Measurements from ENCODE around the gene AFF1.

DNA sequence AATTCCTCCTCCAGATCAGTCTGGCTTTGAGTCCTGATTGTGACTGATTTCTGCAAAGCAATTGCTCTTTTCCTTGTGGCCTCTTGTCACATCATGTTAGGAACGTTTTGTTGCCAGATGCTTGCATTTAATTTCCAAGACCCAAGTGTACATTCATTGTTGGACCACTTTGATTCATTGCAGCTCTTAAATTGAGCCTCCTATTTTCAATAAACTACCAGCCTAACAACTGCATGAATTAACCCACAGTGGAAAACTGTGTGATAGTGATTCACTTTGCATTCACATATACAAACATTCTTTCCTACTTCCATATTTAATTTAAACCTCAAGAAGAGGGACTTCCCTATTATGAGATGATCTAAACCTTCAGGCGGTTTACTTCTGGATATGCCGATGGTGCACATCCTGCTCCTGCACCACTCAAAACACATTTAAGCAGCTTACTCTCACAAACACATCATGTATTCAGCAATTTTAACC is 118.4 kb downstream of the AFF1 start:
- TF ChIP-seq, protein P1, sequence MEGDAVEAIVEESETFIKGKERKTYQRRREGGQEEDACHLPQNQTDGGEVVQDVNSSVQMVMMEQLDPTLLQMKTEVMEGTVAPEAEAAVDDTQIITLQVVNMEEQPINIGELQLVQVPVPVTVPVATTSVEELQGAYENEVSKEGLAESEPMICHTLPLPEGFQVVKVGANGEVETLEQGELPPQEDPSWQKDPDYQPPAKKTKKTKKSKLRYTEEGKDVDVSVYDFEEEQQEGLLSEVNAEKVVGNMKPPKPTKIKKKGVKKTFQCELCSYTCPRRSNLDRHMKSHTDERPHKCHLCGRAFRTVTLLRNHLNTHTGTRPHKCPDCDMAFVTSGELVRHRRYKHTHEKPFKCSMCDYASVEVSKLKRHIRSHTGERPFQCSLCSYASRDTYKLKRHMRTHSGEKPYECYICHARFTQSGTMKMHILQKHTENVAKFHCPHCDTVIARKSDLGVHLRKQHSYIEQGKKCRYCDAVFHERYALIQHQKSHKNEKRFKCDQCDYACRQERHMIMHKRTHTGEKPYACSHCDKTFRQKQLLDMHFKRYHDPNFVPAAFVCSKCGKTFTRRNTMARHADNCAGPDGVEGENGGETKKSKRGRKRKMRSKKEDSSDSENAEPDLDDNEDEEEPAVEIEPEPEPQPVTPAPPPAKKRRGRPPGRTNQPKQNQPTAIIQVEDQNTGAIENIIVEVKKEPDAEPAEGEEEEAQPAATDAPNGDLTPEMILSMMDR (IDR thresholded peaks at IDR 0.05; ENCODE audit: low read depth, low read length, missing input control): no peak
- TF ChIP-seq HNF4A (conservative IDR thresholded peaks at IDR 0.05): no peak
- TF ChIP-seq, protein P2, sequence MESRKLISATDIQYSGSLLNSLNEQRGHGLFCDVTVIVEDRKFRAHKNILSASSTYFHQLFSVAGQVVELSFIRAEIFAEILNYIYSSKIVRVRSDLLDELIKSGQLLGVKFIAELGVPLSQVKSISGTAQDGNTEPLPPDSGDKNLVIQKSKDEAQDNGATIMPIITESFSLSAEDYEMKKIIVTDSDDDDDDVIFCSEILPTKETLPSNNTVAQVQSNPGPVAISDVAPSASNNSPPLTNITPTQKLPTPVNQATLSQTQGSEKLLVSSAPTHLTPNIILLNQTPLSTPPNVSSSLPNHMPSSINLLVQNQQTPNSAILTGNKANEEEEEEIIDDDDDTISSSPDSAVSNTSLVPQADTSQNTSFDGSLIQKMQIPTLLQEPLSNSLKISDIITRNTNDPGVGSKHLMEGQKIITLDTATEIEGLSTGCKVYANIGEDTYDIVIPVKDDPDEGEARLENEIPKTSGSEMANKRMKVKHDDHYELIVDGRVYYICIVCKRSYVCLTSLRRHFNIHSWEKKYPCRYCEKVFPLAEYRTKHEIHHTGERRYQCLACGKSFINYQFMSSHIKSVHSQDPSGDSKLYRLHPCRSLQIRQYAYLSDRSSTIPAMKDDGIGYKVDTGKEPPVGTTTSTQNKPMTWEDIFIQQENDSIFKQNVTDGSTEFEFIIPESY (IDR thresholded peaks at IDR 0.05): no peak
- TF ChIP-seq JUND (IDR thresholded peaks at IDR 0.05): no peak
- no peak for TF ChIP-seq RAD21 (IDR thresholded peaks at IDR 0.05)
- TF ChIP-seq, protein P3, sequence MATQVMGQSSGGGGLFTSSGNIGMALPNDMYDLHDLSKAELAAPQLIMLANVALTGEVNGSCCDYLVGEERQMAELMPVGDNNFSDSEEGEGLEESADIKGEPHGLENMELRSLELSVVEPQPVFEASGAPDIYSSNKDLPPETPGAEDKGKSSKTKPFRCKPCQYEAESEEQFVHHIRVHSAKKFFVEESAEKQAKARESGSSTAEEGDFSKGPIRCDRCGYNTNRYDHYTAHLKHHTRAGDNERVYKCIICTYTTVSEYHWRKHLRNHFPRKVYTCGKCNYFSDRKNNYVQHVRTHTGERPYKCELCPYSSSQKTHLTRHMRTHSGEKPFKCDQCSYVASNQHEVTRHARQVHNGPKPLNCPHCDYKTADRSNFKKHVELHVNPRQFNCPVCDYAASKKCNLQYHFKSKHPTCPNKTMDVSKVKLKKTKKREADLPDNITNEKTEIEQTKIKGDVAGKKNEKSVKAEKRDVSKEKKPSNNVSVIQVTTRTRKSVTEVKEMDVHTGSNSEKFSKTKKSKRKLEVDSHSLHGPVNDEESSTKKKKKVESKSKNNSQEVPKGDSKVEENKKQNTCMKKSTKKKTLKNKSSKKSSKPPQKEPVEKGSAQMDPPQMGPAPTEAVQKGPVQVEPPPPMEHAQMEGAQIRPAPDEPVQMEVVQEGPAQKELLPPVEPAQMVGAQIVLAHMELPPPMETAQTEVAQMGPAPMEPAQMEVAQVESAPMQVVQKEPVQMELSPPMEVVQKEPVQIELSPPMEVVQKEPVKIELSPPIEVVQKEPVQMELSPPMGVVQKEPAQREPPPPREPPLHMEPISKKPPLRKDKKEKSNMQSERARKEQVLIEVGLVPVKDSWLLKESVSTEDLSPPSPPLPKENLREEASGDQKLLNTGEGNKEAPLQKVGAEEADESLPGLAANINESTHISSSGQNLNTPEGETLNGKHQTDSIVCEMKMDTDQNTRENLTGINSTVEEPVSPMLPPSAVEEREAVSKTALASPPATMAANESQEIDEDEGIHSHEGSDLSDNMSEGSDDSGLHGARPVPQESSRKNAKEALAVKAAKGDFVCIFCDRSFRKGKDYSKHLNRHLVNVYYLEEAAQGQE (IDR thresholded peaks at IDR 0.05): no peak
- TF ChIP-seq NR2F2 (IDR thresholded peaks at IDR 0.05): no peak
- TF ChIP-seq FOXA1 (IDR thresholded peaks at IDR 0.05): no peak

All from liver (tissue), 3 donors.